CD4-positive, alpha-beta T cell (primary cell): ENCODE measurements around the gene MGAT5B. TPM values are rescaled to one million over a fixed set of nuclear protein-coding genes. Genes with fewer than 3 reads are reported as not detected.
A peak's percentile ranks its signal among the peaks of the same experiment; 100 is the strongest.

Experiments
- ATAC-seq: fragments of 200-7000 bp; cut with Tn5 transposase; one replicate; pipeline ENCODE4 v1.10.0; 2022; ENCODE audit warnings: mild to moderate bottlenecking; ENCODE audit not compliant: poor library complexity
- CTCF ChIA-PET: fragments of 350-600 bp; sonication (Branson Sonifier 250); formaldehyde crosslinking; loops from one replicate; lab custom pipeline; 2021; ENCODE audit warnings: antibody characterized with exemption, inconsistent platforms; lab: Charles Lee
- POLR2A ChIA-PET: fragments of 350-600 bp; sonication (Branson Sonifier 250); formaldehyde crosslinking; loops from one replicate; lab custom pipeline; 2021; ENCODE audit warnings: antibody characterized with exemption, inconsistent platforms; lab: Charles Lee
- DNase-seq, 14 experiments: peaks; one replicate each; pipeline ENCODE4 v3.0.0-alpha.2; 2013 to 2020; ENCODE audit warnings: mixed read lengths in 2 of 14
- H3K27ac ChIP-seq, 2 donors: one replicate each; pipeline versions ENCODE4 v1.5.1 to v1.7.0; 2013; ENCODE audit warnings: low read length in 2 of 2, low read depth in 1 of 2, mild to moderate bottlenecking in 1 of 2
- H3K27me3 ChIP-seq, 2 experiments: 1 replicate in 1 of 2; 2 replicates in 1 of 2; pipeline versions ENCODE4 v1.6.1 to v1.7.0; 2013; ENCODE audit warnings: low read length in 2 of 2, control low read depth in 1 of 2, mild to moderate bottlenecking in 1 of 2, moderate library complexity in 1 of 2; ENCODE audit not compliant: insufficient read depth in 2 of 2, control insufficient read depth in 1 of 2
- H3K36me3 ChIP-seq: one replicate; pipeline ENCODE4 v1.6.1; 2013; ENCODE audit warnings: low read length, control low read depth; ENCODE audit not compliant: insufficient read depth
- H3K4me1 ChIP-seq: one replicate; pipeline ENCODE4 v1.6.1; 2013; ENCODE audit warnings: low read length, control low read depth; ENCODE audit not compliant: insufficient read depth
- H3K4me3 ChIP-seq: one replicate; pipeline ENCODE4 v1.5.1; 2013; ENCODE audit warnings: mild to moderate bottlenecking, low read length, moderate library complexity
- H3K9me3 ChIP-seq, 2 experiments: 1 replicate in 1 of 2; 2 replicates in 1 of 2; pipeline versions ENCODE4 v1.6.1 to v1.7.0; 2013; ENCODE audit warnings: low read length in 2 of 2, mild to moderate bottlenecking in 2 of 2, control low read depth in 1 of 2, moderate library complexity in 1 of 2; ENCODE audit not compliant: control insufficient read depth in 1 of 2, insufficient read depth in 1 of 2
- H3K27ac Mint-ChIP-seq: one replicate; pipeline ENCODE4 v1.8.0; 2020; ENCODE audit warnings: mixed read lengths
- H3K27me3 Mint-ChIP-seq: one replicate; pipeline ENCODE4 v1.8.0; 2021; ENCODE audit warnings: mixed read lengths
- H3K36me3 Mint-ChIP-seq: one replicate; pipeline ENCODE4 v1.8.0; 2021; ENCODE audit warnings: low read depth, mixed read lengths
- H3K4me1 Mint-ChIP-seq: one replicate; pipeline ENCODE4 v1.8.0; 2021; ENCODE audit warnings: low read depth, mixed read lengths
- H3K4me3 Mint-ChIP-seq: one replicate; pipeline ENCODE4 v1.8.0; 2020; ENCODE audit warnings: mild to moderate bottlenecking, mixed read lengths
- H3K9me3 Mint-ChIP-seq: one replicate; pipeline ENCODE4 v1.8.0; 2020; ENCODE audit warnings: mixed read lengths
- intact Hi-C, 2 experiments: fragments of 100-400 bp; cut with DNase I in 1 of 2; cut with micrococcal nuclease in 1 of 2; formaldehyde crosslinking; loops; one replicate each; pipeline versions ENCODE4 v1.15.1 to v1.9.0; 2023 to 2025; cut with DNase I, micrococcal nuclease
- total RNA-seq, 174 experiments: library from RNA in 2 of 174; stranded (reverse) in 2 of 174; gene quantifications; one replicate each; pipeline ENCODE4 v1.2.3 and lab custom pipeline; 2021 to 2026
- TF ChIP-seq, protein P1 (sequence below): fragments of 200-600 bp; IDR thresholded peaks from one replicate; pipeline ENCODE4 v1.8.0; 2022; ENCODE audit warnings: antibody characterized with exemption, mild to moderate bottlenecking

The MGAT5B gene
- total RNA-seq, 2 experiments from 2014 or later, result 0.28 to 0.77 TPM

DNA sequence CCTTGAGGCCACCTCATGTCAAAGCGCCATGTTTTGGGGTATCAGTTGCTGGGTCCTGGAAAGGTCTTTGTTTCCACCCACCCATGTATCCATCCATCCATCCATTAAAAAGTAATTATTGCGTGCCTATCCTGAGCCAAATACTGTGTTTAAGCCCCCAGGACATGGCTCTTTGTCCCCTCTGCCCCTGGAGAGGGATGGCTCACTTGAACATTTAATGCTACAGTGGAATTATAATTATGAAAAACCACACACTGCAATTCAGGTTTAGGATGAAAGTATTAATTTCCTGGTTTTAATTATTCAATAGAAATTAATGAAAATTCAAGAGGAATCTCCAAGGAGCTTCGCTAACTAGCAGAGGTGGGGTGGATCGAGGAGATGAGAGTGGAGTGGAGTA lies 97.8 kb downstream of the MGAT5B start:
- TF ChIP-seq, protein P1, sequence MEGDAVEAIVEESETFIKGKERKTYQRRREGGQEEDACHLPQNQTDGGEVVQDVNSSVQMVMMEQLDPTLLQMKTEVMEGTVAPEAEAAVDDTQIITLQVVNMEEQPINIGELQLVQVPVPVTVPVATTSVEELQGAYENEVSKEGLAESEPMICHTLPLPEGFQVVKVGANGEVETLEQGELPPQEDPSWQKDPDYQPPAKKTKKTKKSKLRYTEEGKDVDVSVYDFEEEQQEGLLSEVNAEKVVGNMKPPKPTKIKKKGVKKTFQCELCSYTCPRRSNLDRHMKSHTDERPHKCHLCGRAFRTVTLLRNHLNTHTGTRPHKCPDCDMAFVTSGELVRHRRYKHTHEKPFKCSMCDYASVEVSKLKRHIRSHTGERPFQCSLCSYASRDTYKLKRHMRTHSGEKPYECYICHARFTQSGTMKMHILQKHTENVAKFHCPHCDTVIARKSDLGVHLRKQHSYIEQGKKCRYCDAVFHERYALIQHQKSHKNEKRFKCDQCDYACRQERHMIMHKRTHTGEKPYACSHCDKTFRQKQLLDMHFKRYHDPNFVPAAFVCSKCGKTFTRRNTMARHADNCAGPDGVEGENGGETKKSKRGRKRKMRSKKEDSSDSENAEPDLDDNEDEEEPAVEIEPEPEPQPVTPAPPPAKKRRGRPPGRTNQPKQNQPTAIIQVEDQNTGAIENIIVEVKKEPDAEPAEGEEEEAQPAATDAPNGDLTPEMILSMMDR, result no peak
- Histone ChIP-seq H3K27me3 (no peaks in the 10 kb centered on the region), H3K4me3 (no peak overlapping the region), H3K36me3 (no peaks in the 10 kb centered on the region), H3K4me1 (peaks cover 25% of the 10 kb centered on the region), H3K9me3 (no peaks in the 10 kb centered on the region), H3K27ac (no peak overlapping the region)
- Mint-ChIP-seq H3K36me3 (no peaks in the 10 kb centered on the region), H3K4me3 (no peak overlapping the region), H3K9me3 (no peaks in the 10 kb centered on the region), H3K4me1 (peaks cover 28% of the 10 kb centered on the region), H3K27me3 (peaks cover 4% of the 10 kb centered on the region), H3K27ac (no peak overlapping the region)
- ATAC-seq (no peak), DNase-seq (no peak)
- ChIA-PET CTCF (no interaction called here), POLR2A (no interaction called here)
- intact Hi-C loops, result no loop called here

DNA sequence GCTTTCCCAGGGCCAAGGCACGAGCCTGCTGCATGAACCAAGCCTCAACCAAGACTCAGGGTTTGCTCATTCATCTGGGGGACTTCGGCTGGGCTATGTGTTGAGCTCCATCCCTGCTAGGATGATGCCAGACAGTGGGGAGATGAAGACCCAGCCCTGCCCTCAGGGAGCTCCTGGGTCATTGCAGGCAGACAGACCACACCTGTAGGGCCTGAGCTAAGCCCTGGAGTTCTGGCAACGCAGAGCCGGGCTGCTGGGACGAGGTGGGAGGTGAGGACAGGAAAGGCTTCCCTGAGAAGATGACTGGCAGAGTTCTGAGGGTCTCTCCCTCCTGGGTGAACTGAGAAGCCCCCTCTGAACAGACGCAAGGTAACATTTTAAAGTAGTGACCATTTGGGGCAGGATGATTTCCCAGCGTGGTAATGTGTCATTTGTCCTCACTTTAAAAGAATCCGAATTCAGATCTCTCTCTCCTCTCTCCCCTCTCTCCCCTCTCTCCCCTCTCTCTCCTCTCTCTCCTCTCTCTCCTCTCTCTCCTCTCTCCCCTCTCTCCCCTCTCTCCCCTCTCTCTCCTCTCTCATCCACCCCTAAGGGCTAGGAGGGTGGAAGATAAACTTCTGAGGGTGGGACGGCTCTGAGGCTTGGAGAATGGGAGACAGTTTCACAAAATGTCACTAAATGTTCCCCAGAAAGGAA lies 98.4 kb downstream of the MGAT5B start:
- no peaks in the 10 kb centered on the region for H3K27me3 ChIP-seq
- DNase-seq, result no peak
- CTCF ChIA-PET, result no interaction called here
- H3K4me3 Mint-ChIP-seq, result no peak overlapping the region
- TF ChIP-seq, protein P1, result no peak
- no peak overlapping the region for H3K4me3 ChIP-seq
- no peaks in the 10 kb centered on the region for H3K36me3 ChIP-seq
- H3K4me1 ChIP-seq, result peaks cover 25% of the 10 kb centered on the region
- no peaks in the 10 kb centered on the region for H3K36me3 Mint-ChIP-seq
- H3K9me3 Mint-ChIP-seq, result no peaks in the 10 kb centered on the region
- H3K27me3 Mint-ChIP-seq, result peaks cover 4% of the 10 kb centered on the region
- H3K27ac Mint-ChIP-seq, result no peak overlapping the region
- ATAC-seq, result no peak
- POLR2A ChIA-PET, result no interaction called here
- H3K27ac ChIP-seq, result no peak overlapping the region
- H3K9me3 ChIP-seq, result no peaks in the 10 kb centered on the region
- peaks cover 28% of the 10 kb centered on the region for H3K4me1 Mint-ChIP-seq
- intact Hi-C loops, result no loop called here

DNA sequence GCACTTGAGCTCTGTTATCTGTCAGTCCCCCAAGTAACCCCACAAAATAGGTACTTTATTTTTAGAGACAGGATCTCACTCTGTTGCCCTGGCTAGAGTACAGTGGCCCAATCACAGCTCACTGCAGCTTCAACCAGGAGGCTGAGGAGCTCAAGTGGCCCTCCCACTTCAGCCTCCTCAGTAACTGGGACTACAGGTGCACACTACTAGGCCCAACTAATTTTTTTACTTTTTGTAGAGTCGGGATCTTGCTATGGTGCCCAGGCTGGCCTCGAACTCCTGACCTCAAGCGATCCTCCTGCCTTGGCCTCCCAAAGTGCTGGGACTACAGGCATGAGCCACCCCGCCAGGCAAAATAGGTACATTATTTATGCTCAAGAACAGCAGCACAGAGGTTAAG lies 99.6 kb downstream of the MGAT5B start:
- Mint-ChIP-seq H3K4me3 (peak overlapping the region; percentile 82), H3K4me1 (peaks cover 28% of the 10 kb centered on the region), H3K27me3 (peaks cover 4% of the 10 kb centered on the region), H3K27ac (peak overlapping the region; percentile 74), H3K36me3 (no peaks in the 10 kb centered on the region), H3K9me3 (no peaks in the 10 kb centered on the region)
- TF ChIP-seq, protein P1, result no peak
- ChIA-PET POLR2A (no interaction called here), CTCF (no interaction called here)
- intact Hi-C loops, result no loop called here
- H3K4me1 ChIP-seq, result peaks cover 25% of the 10 kb centered on the region
- DNase-seq (no peak), ATAC-seq (no peak)
- H3K4me3 ChIP-seq, result no peak overlapping the region
- H3K27ac ChIP-seq, result no peak overlapping the region
- H3K9me3 ChIP-seq, result no peaks in the 10 kb centered on the region
- no peaks in the 10 kb centered on the region for H3K36me3 ChIP-seq
- no peaks in the 10 kb centered on the region for H3K27me3 ChIP-seq
